Neural progenitor cell (in vitro differentiated cells): Measurements from ENCODE around the gene TPCN2. TPM values are rescaled to one million over a fixed set of nuclear protein-coding genes. Genes with fewer than 3 reads are reported as not detected.

Experiments
- DNase-seq: peaks from one replicate; pipeline ENCODE4 v3.0.0-alpha.2; 2016; ENCODE audit warnings: low spot score
- H2AFZ ChIP-seq: fragments of 200-600 bp; sonication (generic); replicated peaks from 2 replicates; pipeline ENCODE4 v1.6.1; 2016; ENCODE audit warnings: antibody characterized with exemption
- H3F3A ChIP-seq: fragments of 200-600 bp; sonication (generic); 2 replicates; pipeline ENCODE4 v1.6.1; 2016; ENCODE audit warnings: antibody characterized with exemption, low read depth
- H3K27ac ChIP-seq: fragments of 200-600 bp; sonication (generic); 2 replicates; pipeline ENCODE4 v1.5.1; 2016; ENCODE audit warnings: mild to moderate bottlenecking
- H3K27me3 ChIP-seq: fragments of 200-600 bp; sonication (generic); 2 replicates; pipeline ENCODE4 v1.6.1; 2016; ENCODE audit warnings: mild to moderate bottlenecking, moderate library complexity
- H3K36me3 ChIP-seq: fragments of 200-600 bp; sonication (generic); 2 replicates; pipeline ENCODE4 v1.5.1; 2016
- H3K4me1 ChIP-seq: fragments of 200-600 bp; sonication (generic); 2 replicates; pipeline ENCODE4 v1.6.1; 2016; ENCODE audit warnings: mixed run types
- H3K4me2 ChIP-seq: fragments of 200-600 bp; sonication (generic); 2 replicates; pipeline ENCODE4 v1.6.1; 2016
- H3K4me3 ChIP-seq: fragments of 200-600 bp; sonication (generic); 2 replicates; pipeline ENCODE4 v1.5.1; 2016
- H3K79me2 ChIP-seq: fragments of 200-600 bp; sonication (generic); 2 replicates; pipeline ENCODE4 v1.6.1; 2016; ENCODE audit warnings: low read depth
- H3K9ac ChIP-seq: fragments of 200-600 bp; sonication (generic); 2 replicates; pipeline ENCODE4 v1.6.1; 2016
- H3K9me3 ChIP-seq: fragments of 200-600 bp; sonication (generic); 2 replicates; pipeline ENCODE4 v1.5.1; 2016; ENCODE audit warnings: low read depth
- H4K20me1 ChIP-seq: fragments of 200-600 bp; sonication (generic); 2 replicates; pipeline ENCODE4 v1.6.1; 2016; ENCODE audit warnings: low read depth
- H3K27ac Mint-ChIP-seq: 3 replicates; pipeline ENCODE4 v1.8.0; 2021; ENCODE audit warnings: mixed read lengths
- H3K27me3 Mint-ChIP-seq: 2 replicates; pipeline ENCODE4 v1.8.0; 2022; ENCODE audit warnings: low read depth, mild to moderate bottlenecking, inconsistent platforms, moderate library complexity, mixed read lengths; ENCODE audit not compliant: insufficient read depth
- H3K36me3 Mint-ChIP-seq: 3 replicates; pipeline ENCODE4 v1.8.0; 2021; ENCODE audit warnings: mixed read lengths
- H3K4me1 Mint-ChIP-seq: 3 replicates; pipeline ENCODE4 v1.8.0; 2021; ENCODE audit warnings: mixed read lengths
- H3K4me3 Mint-ChIP-seq: 3 replicates; pipeline ENCODE4 v1.8.0; 2021; ENCODE audit warnings: mild to moderate bottlenecking, moderate library complexity, mixed read lengths
- H3K9me3 Mint-ChIP-seq: 3 replicates; pipeline ENCODE4 v1.8.0; 2020; ENCODE audit warnings: mixed read lengths
- CTCF ChIP-seq: fragments of 200-600 bp; sonication (generic); IDR thresholded peaks from 2 replicates; pipeline ENCODE4 v1.5.1; 2017; ENCODE audit warnings: antibody characterized with exemption, mild to moderate bottlenecking
- EZH2 ChIP-seq: fragments of 200-600 bp; sonication (generic); IDR thresholded peaks from 2 replicates; pipeline ENCODE4 v1.6.1; 2017; ENCODE audit warnings: antibody characterized with exemption, mild to moderate bottlenecking, moderate library complexity
- EZH2phosphoT487 ChIP-seq: fragments of 200-600 bp; sonication (generic); IDR thresholded peaks from 2 replicates; pipeline ENCODE4 v1.6.1; 2017; ENCODE audit warnings: antibody characterized with exemption
- total RNA-seq: library from RNA; depleted of rRNA; stranded (reverse); fragments of >200 nt; gene quantifications from 2 replicates; pipeline ENCODE4 v1.2.3, GENCODE V29; 2015; ENCODE audit warnings: low replicate concordance

The TPCN2 gene
- total RNA-seq, 1 donor from 2014 or later = 7.2 TPM

GRCh38 chr11:69114362-69114761 lies 65.6 kb downstream of the TPCN2 start:
- no peak overlapping the region for H3K27ac ChIP-seq
- no peak for DNase-seq
- H3K4me3 ChIP-seq = no peak overlapping the region
- no peaks in the 10 kb centered on the region for H3K36me3 ChIP-seq
- no peaks in the 10 kb centered on the region for H3K4me1 ChIP-seq
- no peaks in the 10 kb centered on the region for H3K79me2 ChIP-seq
- H3K9me3 ChIP-seq = no peaks in the 10 kb centered on the region
- H3F3A ChIP-seq = no peaks in the 10 kb centered on the region
- TF ChIP-seq EZH2 = no peak
- no peaks in the 10 kb centered on the region for H4K20me1 ChIP-seq
- H2AFZ ChIP-seq = no peak overlapping the region
- H3K27ac Mint-ChIP-seq = peak overlapping the region; percentile 31
- no peaks in the 10 kb centered on the region for H3K27me3 ChIP-seq
- H3K27me3 Mint-ChIP-seq = peaks cover 6% of the 10 kb centered on the region
- peaks cover 3% of the 10 kb centered on the region for H3K36me3 Mint-ChIP-seq
- H3K9me3 Mint-ChIP-seq = peaks cover 21% of the 10 kb centered on the region
- peaks cover 27% of the 10 kb centered on the region for H3K4me1 Mint-ChIP-seq
- no peak overlapping the region for H3K4me2 ChIP-seq
- H3K9ac ChIP-seq = no peak overlapping the region
- no peak overlapping the region for H3K4me3 Mint-ChIP-seq

GRCh38 chr11:69114811-69115523 lies 66.2 kb downstream of the TPCN2 start:
- Mint-ChIP-seq H3K36me3 (peaks cover 3% of the 10 kb centered on the region), H3K9me3 (peaks cover 17% of the 10 kb centered on the region), H3K4me1 (peaks cover 27% of the 10 kb centered on the region), H3K27ac (peak overlapping the region; percentile 31), H3K27me3 (peaks cover 4% of the 10 kb centered on the region), H3K4me3 (no peak overlapping the region)
- TF ChIP-seq CTCF (no peak), EZH2 (no peak), EZH2phosphoT487 (no peak)
- Histone ChIP-seq H2AFZ (no peak overlapping the region), H3K4me2 (no peak overlapping the region), H3K36me3 (no peaks in the 10 kb centered on the region), H3K9me3 (no peaks in the 10 kb centered on the region), H4K20me1 (no peaks in the 10 kb centered on the region), H3K79me2 (no peaks in the 10 kb centered on the region), H3K4me1 (no peaks in the 10 kb centered on the region), H3K4me3 (no peak overlapping the region), H3K27ac (no peak overlapping the region), H3F3A (no peaks in the 10 kb centered on the region), H3K27me3 (no peaks in the 10 kb centered on the region), H3K9ac (no peak overlapping the region)
- DNase-seq = no peak

- peak overlapping the region; percentile 60 for H3K27ac Mint-ChIP-seq
- no peak for DNase-seq
- no peak overlapping the region for H2AFZ ChIP-seq
These were observed 67.1 kb downstream of the TPCN2 start for GRCh38 chr11:69115586-69116560.

More at GRCh38 chr11:69115586-69116560, 67.1 kb downstream of the TPCN2 start:
- Histone ChIP-seq H3K36me3 (no peaks in the 10 kb centered on the region), H4K20me1 (no peaks in the 10 kb centered on the region), H3K9me3 (no peaks in the 10 kb centered on the region), H3F3A (no peaks in the 10 kb centered on the region), H3K27me3 (no peaks in the 10 kb centered on the region), H3K4me2 (no peak overlapping the region), H3K79me2 (no peaks in the 10 kb centered on the region), H3K4me1 (no peaks in the 10 kb centered on the region), H3K4me3 (no peak overlapping the region), H3K27ac (no peak overlapping the region), H3K9ac (no peak overlapping the region)
- Mint-ChIP-seq H3K4me1 (peaks cover 27% of the 10 kb centered on the region), H3K4me3 (peak overlapping the region; percentile 46), H3K27me3 (peaks cover 4% of the 10 kb centered on the region), H3K9me3 (peaks cover 9% of the 10 kb centered on the region), H3K36me3 (peaks cover 3% of the 10 kb centered on the region)
- TF ChIP-seq EZH2phosphoT487 (no peak), EZH2 (no peak), CTCF (no peak)
